Measurements from ENCODE around the gene STX7. TPM values are rescaled to one million over a fixed set of nuclear protein-coding genes. Genes with fewer than 3 reads are reported as not detected.

The STX7 gene
- total and polyA plus RNA-seq, 7 donors, result 12.6 to 38.1 (median 26.2) TPM

- H3K4me3 ChIP-seq, result no peak overlapping the region
- peaks cover 4 to 61% of the 10 kb centered on the region in 2 donors for H3K36me3 ChIP-seq (ENCODE audit: insufficient read depth in 1 of 2, low read depth in 1 of 2)
- DNase-seq, result no peak
- no peaks in the 10 kb centered on the region for H3K9me3 ChIP-seq
- no peak for TF ChIP-seq CTCF (IDR thresholded peaks at IDR 0.05)
- intact Hi-C loops (cut with DNase I), result no loop called here
- H3K27me3 ChIP-seq (ENCODE audit: insufficient read depth in 3 of 3, low read length in 2 of 3), result no peaks in the 10 kb centered on the region
- no peak for ATAC-seq
- H3K4me1 ChIP-seq, result no peaks in the 10 kb centered on the region
- no peak overlapping the region for H3K27ac ChIP-seq
- 84 to 92% (median 88%) methylated on average over 3 of the region's 3 CpGs for WGBS, 3 donors
Measured at GRCh38 chr6:132471787-132472186, 41.1 kb downstream of the STX7 start.

DNA sequence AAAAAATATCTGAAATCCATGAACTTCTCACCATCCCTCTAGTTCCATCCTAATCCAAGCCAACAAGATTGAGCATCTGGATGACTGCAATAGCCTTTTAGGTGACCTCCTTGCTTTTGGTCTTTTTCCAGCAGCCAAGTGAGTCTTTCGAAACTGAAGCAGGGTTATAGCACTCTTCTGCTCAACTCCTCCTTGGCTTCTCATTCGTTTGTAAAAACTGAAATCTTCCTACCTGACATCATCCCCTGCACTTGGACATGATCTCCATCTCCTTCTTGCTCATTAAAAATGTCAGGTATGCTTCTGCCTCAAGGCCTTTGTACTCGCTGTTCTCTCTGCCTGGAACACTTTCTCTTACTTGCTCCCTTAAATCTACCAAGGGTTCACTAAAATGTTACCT, 46.0 kb downstream of the STX7 start:
- ATAC-seq, result no peak

GRCh38 chr6:132465530-132466485, 47.1 kb downstream of the STX7 start:
- DNase-seq (no peak), ATAC-seq (no peak)
- Histone ChIP-seq H3K27me3 (ENCODE audit: insufficient read depth in 3 of 3, low read length in 2 of 3) (no peaks in the 10 kb centered on the region), H3K4me3 (no peak overlapping the region), H3K36me3 (ENCODE audit: insufficient read depth in 1 of 2, low read depth in 1 of 2) (peaks cover 10 to 98% of the 10 kb centered on the region in 2 donors), H3K9me3 (no peaks in the 10 kb centered on the region), H3K27ac (no peak overlapping the region), H3K4me1 (no peaks in the 10 kb centered on the region)
- 72 to 74% (median 72%) methylated on average over 5 of the region's 5 CpGs for WGBS, 3 donors
- no peak for TF ChIP-seq CTCF (IDR thresholded peaks at IDR 0.05)
- intact Hi-C loops (cut with DNase I), result no loop called here

More for the DNA sequence above, 46.0 kb downstream of the STX7 start:
- H3K9me3 ChIP-seq, result no peaks in the 10 kb centered on the region
- TF ChIP-seq CTCF (IDR thresholded peaks at IDR 0.05), result no peak
- H3K4me1 ChIP-seq, result no peaks in the 10 kb centered on the region
- intact Hi-C loops (cut with DNase I), result no loop called here
- no peaks in the 10 kb centered on the region for H3K27me3 ChIP-seq (ENCODE audit: insufficient read depth in 3 of 3, low read length in 2 of 3)
- DNase-seq, result no peak
- peaks cover 10 to 98% of the 10 kb centered on the region in 2 donors for H3K36me3 ChIP-seq (ENCODE audit: insufficient read depth in 1 of 2, low read depth in 1 of 2)
- 83 to 92% (median 86%) methylated on average over 3 of the region's 3 CpGs for WGBS, 3 donors
- no peak overlapping the region for H3K27ac ChIP-seq
- H3K4me3 ChIP-seq, result no peak overlapping the region

- no peaks in the 10 kb centered on the region for H3K4me1 ChIP-seq
- H3K9me3 ChIP-seq, result no peaks in the 10 kb centered on the region
- no peaks in the 10 kb centered on the region for H3K27me3 ChIP-seq (ENCODE audit: insufficient read depth in 3 of 3, low read length in 2 of 3)
- no peak for DNase-seq
- 88 to 97% (median 93%) methylated on average over 5 of the region's 5 CpGs for WGBS, 3 donors
- H3K4me3 ChIP-seq, result no peak overlapping the region
- intact Hi-C loops (cut with DNase I), result no loop called here
- no peak for ATAC-seq
- H3K36me3 ChIP-seq (ENCODE audit: insufficient read depth in 1 of 2, low read depth in 1 of 2), result peaks cover 8 to 98% of the 10 kb centered on the region in 2 donors
- no peak for TF ChIP-seq CTCF (IDR thresholded peaks at IDR 0.05)
- no peak overlapping the region for H3K27ac ChIP-seq
Measured at GRCh38 chr6:132464538-132465256, 48.2 kb downstream of the STX7 start.

All from psoas muscle (tissue), 8 donors.